HG03060 (cell line): Measurements from ENCODE around the gene USP49.

Source experiments
- ATAC-seq: cut with Tn5 transposase; IDR thresholded peaks from one replicate; pipeline ENCODE4 v1.9.1; 2021; ENCODE audit warnings: low read depth, moderate number of reproducible peaks; ENCODE audit not compliant: unreplicated experiment

USP49 gene

DNA sequence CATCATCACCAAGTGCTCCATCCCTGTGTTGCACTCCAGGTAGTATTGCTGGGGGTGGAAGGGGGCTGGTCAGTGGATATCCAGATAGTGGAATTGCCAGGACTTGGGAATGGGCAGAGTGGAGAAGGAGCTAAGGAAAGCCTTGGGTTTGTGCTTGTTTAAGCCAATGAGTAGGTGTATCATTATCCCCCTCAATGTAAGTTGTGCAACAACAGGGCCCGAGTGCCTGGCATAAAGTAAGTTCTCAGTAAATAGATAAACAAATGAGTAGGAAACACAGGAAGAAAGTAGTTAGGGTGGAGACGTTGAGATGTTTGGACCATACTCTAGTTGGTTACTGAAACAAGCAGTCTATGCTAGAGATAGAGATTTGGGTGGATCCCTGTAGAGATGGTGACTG lies 36.6 kb upstream of the USP49 start:
- no peak for ATAC-seq

DNA sequence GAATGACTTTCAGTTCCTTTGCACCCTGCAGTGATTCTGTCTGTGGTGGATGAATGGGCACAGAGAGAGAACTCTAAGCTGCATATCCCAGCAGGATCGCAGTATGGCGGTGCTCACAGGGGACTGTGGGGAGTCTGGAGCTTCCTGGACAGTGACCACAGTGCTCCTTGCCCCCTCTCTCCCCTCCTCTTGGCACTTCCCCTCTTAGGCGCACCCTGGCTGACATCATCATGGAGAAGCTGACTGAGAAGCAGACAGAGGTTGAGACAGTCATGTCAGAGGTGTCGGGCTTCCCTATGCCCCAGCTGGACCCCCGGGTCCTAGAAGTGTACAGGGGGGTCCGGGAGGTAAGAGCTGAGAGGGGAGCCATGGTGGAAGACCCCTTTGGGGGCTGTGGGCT lies 34.7 kb upstream of the USP49 start:
- ATAC-seq, result no peak

DNA sequence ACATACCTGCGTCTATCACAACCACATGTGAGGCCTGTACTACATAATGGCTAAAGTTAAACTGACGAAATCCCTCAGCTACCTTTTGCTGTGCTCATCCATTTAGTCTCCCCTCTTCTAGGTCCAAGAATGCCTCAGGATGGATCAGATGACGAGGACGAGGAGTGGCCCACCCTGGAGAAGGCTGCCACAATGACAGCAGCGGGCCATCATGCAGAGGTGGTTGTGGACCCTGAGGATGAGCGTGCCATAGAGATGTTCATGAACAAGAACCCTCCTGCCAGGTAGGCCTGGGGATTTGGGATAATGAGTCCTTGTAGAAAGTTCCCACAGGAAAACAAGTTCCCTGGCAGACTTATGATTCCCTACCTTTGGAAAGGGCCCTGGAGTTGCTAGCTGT lies 32.1 kb upstream of the USP49 start:
- ATAC-seq, result no peak

DNA sequence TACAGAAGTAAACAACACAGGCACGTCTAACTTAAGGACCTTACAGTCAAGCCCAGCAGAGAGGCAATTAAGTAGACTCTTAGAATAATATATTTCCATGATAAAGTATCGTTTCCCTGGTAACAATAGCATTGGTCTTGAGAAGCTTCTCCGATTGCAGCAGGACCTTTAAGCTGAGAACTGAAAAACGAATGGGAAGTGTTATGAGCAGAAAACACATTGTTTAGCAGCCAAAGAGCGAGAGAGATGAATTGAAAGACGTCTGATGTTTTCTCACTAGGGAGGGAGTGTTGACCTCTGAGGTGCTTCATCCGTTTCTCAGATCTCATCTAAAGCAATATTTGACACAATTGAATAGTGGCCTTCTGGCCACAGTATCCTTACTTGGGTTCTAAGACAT lies 27.0 kb upstream of the USP49 start:
- ATAC-seq, result no peak

DNA sequence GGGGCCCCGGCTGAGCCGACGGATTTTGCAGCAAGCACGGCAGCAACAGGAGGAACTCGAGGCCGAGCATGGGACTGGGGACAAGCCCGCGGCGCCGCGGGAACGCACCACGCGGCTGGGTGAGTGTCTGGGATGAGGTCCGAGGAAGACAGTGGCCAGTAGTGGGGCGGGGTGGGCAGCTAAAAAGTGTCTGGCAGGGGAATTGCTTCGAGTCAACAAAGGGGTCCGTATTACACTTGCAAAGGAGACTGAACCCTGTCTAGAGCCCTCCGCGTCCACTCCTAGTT lies 26.5 kb upstream of the USP49 start:
- ATAC-seq, result no peak

DNA sequence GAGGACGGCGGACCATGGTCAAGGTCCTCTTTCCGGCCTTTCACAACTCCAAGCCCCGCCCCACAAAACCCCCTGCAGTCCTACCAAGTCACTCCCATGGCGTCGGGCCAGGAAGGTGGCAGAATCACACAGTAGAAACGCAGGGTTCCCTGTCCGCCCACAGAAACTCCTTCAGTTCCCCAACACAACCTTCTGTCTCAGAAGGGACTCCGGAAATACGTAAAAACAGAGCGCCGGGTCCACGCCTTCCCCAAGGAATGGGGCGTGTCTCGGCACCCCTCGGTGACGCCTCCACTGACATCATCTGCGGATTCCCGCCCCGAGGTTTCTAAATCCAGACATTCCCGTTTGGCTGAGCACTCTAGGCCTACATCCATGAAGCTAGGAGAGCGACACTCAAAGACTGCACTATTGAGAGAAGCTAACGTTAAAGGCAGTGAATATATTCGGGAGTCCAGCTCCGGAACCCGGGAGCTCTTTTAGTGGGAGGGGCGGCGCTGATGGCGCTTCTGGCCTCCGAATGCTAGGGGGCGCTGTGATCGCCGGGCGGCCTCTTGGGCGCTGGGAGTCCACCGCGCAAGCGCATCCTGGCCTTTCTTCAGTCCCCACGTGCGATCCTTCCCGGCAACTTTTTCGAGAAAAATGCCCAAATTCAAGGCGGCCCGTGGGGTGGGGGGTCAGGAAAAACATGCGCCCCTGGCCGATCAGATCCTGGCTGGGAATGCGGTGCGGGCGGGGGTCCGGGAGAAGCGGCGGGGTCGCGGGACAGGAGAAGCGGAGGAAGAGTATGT lies 25.9 kb upstream of the USP49 start, which contains the start of the genes BYSL and MED20:
Gene BYSL, plus strand, starts transcription at position 579 of the 791 bp plus-strand sequence. Its CDS starts 64 bp downstream, at position 643.
Gene MED20, minus strand, starts transcription at position 219 of the 791 bp plus-strand sequence. Its CDS starts 121 bp downstream, at position 98.
- ATAC-seq, result peak; percentile 83

DNA sequence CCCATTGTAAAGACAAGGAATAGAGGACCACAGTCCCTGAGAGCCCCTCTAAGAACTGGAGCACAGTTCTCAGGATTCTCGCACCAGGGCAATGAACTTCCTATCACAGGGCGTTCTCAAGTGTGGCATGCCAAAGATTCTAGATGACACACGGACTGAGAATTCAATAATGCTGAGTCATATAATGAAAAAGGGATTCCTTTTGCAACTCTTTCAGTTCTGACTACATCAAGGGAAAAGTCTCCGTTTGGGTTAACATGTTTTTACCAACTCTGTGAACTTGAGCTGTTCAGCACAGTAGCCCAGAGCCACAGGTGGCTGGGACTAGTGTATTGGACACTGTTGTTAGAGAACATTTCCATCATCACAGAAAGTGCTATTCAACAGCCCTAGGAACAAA lies 22.4 kb upstream of the USP49 start:
- ATAC-seq, result no peak

DNA sequence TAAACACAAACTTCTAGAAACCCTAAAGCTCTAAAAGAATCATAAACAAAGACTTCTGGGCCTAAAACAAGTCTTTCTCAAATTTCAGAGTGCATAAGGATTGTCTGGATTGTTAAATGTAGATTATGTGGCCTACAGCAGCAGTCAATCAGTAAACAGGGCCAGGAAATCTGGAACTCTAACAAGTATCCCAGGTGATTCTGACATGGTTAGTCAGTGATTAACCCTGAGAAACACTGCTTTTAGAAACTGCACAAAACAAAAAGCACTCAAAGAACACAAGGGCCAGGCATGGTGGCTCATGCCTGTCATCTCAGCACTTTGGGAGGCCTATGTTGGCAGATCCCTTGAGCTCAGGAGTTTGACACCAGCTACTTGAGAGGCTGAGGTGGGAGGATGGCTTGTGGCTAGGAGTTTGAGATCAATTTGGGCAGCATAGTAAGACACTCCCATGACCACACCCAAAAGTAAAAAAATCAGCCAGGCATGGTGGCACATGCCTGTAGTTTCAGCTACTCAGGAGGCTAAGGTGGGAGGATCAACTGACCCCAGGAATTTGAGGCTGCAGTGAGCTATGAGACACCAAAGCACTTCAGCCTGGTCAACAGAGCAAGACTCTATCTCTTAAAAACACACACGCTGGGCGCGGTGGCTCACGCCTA lies 19.8 kb upstream of the USP49 start:
- ATAC-seq, result no peak

DNA sequence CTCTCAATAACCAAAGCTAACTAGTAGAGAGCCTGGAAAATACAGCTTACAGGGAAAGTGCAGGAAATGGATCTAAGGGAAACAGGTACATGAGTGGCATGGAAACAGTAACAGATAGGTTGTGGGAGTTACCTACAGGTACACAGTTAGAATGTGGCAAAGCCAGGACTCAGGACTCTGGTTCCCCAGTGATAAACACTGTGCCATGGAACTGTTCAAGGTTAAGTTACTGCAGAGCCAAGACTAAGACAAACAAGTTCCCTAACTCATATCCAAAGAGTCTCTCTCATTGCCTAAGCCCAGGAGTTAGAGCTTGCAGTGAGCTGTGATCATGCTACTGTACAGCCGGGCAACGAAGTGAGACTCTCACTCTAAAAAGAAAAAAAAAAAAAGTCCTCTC lies 19.2 kb upstream of the USP49 start:
- ATAC-seq, result no peak

DNA sequence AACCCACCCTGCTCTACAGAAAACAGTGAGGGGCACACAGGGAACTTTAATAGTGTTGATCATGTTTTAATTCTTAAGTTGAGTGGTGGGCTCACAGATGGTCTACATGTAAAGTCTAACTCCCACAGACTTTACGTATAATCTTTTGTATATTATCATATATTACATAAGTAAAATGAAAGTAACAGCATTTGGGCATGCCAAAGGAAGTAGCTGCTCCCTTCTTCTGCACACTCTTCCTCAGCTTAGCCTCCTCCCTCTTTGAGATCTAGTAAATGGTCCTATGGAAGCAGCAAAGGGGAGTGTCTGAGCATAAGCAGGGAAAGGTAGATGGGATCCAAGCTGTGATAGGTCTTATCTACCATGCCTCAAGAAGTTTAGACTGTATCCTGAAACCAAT lies 14.6 kb upstream of the USP49 start:
- ATAC-seq, result no peak

DNA sequence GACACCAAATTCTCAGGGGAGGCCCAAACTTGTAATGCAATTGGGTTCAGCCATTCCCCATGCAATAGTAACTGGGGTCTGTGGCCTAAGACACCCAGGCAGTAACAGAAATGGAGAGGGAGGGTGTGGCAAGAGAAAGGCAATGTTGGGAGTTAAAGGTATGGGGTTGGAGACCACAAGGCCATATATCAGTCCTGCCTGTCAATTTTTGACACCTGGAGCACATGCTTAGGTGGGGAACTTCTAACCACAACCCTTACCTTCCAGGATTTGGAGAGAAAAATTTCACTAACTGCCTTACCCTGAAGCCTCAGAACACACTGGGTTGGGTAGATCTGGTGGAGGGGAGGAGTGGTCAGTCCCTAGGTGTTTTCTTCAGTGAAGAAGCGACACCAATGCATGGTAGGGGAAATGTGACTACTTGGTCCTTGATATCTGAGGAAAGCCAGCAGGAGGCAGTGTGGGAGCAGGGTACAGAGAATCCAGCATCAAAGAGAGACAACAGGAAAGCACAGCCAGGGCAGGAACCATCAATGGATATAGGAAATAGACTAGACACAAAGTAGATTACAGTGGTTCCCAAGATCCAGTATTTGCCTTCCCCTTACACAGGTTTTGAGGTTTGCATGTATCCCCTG lies 6.8 kb upstream of the USP49 start:
- no peak for ATAC-seq

DNA sequence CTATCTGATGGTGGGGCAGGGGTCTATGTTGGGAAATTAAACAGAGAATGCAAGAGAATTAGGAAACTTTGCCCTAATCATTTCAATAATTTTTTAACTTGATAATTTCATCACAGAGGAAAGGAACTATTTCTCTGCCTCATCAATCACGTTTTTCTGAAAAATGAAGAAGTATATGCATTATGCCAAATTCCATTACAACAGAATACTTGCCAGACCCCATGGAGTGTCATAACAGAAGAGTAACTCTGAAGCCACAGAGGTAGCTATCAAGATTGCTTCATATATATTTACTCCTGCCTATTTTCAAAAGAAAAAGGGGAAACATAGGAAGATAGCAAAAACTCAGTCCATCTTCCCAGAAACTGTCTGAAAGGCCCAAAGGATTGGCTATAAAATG lies 5.7 kb upstream of the USP49 start:
- ATAC-seq, result no peak

DNA sequence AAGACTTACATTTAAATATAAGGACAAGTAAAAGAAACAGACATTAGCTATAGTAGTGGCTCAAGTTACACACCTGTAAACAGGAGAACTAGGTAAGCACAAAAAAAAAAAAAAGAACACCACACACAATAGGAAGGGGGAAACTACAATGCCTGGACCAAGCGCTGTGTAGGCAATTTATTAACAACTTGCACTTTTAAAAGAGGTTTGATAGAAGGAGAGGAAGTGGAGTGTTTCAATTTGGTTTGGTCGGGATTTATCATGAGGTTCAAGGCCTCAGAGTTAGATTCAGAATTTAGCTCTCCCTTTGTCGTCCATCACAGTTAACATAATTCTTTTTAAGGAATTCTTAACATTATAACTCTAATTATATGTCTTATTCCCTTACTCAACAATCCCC lies 1.1 kb upstream of the USP49 start:
- ATAC-seq, result no peak

DNA sequence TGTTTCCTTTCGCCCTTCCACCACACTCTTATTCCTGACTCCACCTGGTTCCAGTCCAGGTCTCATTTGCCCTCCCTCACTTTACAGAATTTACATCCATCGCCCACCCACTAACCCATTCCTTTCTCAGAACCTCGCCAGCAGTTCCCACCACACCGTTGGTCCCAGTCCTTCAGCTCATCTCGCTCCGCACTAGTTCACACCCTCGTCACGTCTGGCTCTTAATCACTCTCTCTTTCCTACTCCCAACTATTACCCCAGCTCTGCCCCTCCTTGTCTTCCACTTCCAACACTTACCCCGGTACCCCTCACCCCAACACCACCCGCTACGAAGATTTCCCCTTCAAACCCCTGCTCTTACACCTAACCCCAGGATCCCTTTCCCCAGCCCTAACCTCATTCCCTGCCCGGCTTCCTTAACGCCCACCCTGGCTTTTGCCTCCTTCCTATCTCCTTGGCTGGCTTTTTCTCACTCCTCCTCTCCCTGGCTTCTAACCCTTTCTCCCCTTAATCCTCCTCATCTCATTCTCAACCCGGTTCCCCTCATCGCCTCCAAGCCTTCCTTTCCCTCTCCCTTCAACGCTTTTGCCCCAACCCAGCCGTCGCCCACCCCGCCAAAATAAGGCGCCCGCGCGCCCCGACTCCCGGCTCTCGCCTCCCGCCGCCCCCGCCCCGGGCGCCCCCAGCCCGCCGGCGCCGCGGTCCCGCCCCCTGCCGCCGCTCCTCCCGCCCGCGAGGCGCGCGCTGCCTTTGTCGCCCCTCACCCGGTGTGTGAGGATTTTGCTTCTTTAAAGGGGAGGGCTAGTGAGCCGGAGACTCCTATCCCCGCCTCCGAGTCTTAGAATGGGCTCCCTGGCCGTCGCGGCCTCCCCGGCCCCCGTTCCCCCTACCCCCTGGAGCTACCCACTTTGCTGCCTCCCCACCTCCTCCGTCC lies 542 bp downstream of the USP49 start:
- ATAC-seq, result peak; percentile 8

DNA sequence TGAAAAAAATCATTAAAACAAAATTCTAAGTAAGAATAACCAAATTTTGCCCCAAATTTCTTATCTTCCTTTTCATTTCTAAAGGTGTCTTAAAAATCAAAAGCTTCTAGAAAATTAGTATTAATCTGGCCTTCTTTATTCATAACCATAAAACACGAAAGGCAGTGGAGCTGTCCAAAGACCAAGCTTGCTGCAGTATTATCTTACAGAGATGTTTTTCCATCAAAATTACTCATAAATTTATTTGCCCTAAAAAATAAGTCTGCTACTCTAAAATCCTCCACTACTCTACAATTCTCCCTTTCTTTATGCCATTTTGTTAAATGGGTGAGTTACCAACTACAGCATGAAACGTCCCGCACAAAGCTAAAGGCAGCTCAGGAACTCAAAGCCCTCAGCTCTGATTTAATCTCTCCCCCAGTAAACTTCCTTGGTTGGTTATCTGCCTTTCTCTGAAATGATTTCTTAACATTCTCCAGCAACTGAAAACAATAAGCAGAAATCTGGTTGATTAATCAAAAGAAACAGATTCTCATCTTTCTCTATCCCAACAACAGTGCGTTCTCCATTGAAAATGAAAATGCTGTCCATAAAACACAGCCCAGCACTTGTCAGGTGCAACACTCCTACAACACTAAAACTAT lies 2.1 kb downstream of the USP49 start:
- ATAC-seq, result no peak

DNA sequence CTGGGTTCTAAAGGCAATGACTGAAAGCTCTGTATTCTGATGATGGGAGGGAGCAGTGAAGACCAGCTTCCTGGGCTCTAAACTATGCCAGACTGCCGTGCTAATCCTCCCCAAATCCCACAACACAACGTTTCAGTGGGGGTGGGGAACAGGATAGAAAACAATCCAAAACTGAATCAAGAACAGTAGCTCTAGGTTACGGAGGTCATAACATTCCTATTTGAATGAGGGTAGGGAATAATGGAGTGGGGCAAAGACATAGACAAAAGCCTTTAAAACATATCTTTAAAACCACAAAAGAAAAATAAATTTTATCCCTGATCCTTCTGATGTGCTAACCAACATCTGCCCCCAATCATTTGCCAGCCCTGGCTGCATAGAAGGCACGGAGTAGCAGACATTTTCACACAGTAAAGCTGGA lies 7.8 kb downstream of the USP49 start:
- no peak for ATAC-seq

DNA sequence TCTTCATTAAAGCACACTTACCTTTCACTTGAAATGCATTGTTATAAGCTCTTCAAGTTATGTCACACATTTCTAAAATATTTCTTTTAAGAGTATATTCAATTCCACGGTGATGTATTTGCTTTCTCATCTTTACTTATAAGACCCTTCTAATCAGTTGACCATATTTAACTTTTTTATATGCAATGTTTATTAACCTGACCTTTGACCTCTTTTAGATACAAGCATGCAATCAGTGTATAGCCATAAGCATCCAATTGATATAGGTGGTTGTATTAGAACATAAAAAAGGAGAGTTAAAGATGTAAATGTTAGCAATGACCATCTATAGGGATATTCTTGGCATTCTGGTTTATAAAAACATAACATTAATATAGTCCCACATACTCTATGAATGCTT lies 9.2 kb downstream of the USP49 start:
- ATAC-seq, result no peak

DNA sequence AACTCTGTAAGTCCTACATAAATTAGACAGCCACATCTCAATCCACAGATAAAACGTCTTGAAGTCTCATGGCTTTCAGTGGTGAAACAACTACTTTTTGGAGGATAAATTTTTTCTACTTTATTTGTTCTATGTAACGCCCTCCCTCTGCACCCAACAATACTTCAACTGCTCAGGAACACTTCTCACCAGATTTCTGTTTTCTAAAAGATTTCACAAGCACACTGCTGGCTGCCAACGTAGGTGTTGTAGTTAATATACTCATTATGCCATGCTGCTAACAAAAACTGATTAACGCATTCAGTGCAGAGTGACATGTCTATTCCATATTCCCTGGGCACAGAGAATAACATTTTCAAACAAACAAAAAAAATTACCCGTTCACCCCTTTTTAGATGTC lies 10.2 kb downstream of the USP49 start:
- ATAC-seq, result no peak

DNA sequence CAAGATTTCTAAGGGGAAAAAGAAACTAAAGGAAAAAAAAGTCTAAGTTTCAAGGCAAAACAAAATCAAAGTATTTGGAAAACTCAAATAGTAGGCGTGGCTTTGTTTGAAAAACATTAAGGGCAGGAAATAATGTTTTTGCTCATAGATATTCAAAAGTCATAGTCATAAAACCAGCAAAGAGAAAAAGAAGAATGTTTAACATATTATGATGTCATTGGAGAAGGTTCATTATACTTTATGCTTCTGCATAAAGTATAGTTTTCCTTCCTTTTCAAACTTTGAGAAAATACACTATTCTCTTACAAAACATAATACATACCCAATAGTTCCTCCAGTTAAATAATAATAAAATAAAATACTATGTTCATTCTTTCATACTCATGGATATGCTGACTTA lies 13.7 kb downstream of the USP49 start:
- no peak for ATAC-seq

DNA sequence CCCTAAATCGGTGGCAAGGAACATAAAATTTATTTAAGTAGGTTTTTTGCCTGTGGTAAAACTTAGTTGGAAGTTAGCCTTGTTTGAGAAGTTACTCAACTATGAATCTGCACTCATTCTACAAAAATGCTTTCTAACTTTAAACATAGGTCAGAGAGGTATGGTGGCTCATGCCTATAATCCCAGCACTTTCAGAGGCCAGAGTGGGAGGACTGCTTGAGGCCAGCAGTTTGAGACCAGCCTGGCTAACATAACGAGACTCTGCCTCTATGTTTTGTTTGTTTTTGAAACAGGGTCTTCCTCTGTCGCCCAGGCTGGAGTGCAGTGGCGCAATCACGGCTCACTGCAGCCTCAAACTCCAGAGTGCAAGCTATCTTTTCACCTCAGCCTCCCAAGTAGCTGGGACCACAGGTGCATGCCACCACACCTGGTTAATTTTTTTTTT lies 16.2 kb downstream of the USP49 start:
- no peak for ATAC-seq
